ENCODE measurements around the gene MMP28. TPM values are rescaled to one million over a fixed set of nuclear protein-coding genes. Genes with fewer than 3 reads are reported as not detected.

The MMP28 gene
- total and polyA plus RNA-seq, 4 donors, result 30.5 to 72.6 (median 44.3) TPM

DNA sequence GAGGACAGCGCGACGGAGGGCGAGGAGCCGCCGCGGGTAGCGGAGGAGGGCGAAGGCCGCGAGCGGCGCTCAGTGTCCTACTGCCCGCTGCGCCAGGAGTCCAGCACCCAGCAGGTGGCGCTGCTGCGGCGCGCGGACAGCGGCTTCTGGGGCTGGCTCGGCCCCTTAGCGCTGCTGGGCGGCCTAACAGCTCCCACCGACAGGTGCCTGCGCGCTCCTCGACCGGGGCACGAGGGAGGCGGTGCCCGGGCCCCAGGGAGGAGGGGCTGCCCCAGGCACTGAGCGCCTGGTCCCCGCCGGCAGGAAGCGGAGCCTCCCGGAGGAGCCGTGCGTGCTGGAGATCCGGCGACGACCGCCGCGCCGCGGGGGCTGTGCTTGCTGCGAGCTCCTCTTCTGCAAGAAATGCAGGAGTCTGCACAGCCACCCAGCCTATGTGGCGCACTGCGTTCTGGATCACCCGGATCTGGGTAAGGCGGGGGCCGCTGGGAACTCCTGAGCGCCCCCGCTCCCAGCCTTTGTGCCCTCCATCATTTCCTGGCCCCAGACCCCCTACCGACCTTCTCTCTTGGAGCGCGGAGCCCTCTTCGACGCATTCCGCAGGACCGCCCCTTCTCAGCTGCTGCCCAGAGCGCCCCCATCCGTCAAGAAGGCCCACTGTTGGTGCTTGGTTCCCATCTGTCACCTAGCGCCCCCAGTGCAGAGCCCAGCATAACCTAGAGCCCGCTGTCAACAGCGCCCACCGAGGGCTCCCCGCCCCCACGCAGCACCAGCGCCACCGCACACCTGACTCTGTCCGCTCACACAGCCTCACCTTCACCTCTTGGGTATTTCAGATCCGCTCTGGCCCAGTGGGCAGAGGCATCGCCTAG, 31.1 kb downstream of the MMP28 start:
- peak; percentile 98 for TF ChIP-seq CTCF (IDR thresholded peaks at IDR 0.05; ENCODE audit: control extremely low read depth, extremely low read depth)
- H3K27ac ChIP-seq (ENCODE audit: low read depth in 1 of 2, low read length in 1 of 2), result peak overlapping the region in 1 of 2 donors; percentile 49

GRCh38 chr17:35763767-35764122, 31.7 kb downstream of the MMP28 start:
- WGBS, 2 donors, result 30 to 33% methylated on average over 17 of the region's 17 CpGs
- no peak for TF ChIP-seq CTCF (IDR thresholded peaks at IDR 0.05; ENCODE audit: control extremely low read depth, extremely low read depth)
- peaks cover 0 to 15% (median 0%) of the 10 kb centered on the region in 5 donors for H3K4me1 ChIP-seq (ENCODE audit: control insufficient read depth in 5 of 5, insufficient read depth in 5 of 5, low read length in 5 of 5)
- H3K9me3 ChIP-seq (ENCODE audit: control insufficient read depth in 4 of 4, insufficient read depth in 3 of 4, low read length in 3 of 4), result no peaks in the 10 kb centered on the region
- no peak overlapping the region for H3K9ac ChIP-seq (ENCODE audit: insufficient read depth in 1 of 2, low read length in 2 of 2)
- no peaks in the 10 kb centered on the region for H3K27me3 ChIP-seq (ENCODE audit: control insufficient read depth in 3 of 3, insufficient read depth in 3 of 3, low read length in 2 of 3)
- no peak for ATAC-seq (ENCODE audit: insufficient read depth, low FRiP score)
- no peaks in the 10 kb centered on the region for H3K36me3 ChIP-seq (ENCODE audit: control insufficient read depth in 4 of 4, insufficient read depth in 4 of 4, low read length in 4 of 4)
- H3K27ac ChIP-seq (ENCODE audit: low read depth in 1 of 2, low read length in 1 of 2), result no peak overlapping the region
- H3K4me3 ChIP-seq, result no peak overlapping the region
- DNase-seq, result no peak

More for the DNA sequence above, 31.1 kb downstream of the MMP28 start:
- ATAC-seq (ENCODE audit: insufficient read depth, low FRiP score), result peak; percentile 82
- 4 to 6% methylated on average over 50 to 75 of the region's 75 CpGs for WGBS, 2 donors
- H3K4me3 ChIP-seq, result peak overlapping the region; percentile 7
- H3K9ac ChIP-seq (ENCODE audit: insufficient read depth in 1 of 2, low read length in 2 of 2), result no peak overlapping the region
- H3K4me1 ChIP-seq (ENCODE audit: control insufficient read depth in 5 of 5, insufficient read depth in 5 of 5, low read length in 5 of 5), result peaks cover 0 to 15% (median 0%) of the 10 kb centered on the region in 5 donors
- H3K27me3 ChIP-seq (ENCODE audit: control insufficient read depth in 3 of 3, insufficient read depth in 3 of 3, low read length in 2 of 3), result no peaks in the 10 kb centered on the region
- no peaks in the 10 kb centered on the region for H3K36me3 ChIP-seq (ENCODE audit: control insufficient read depth in 4 of 4, insufficient read depth in 4 of 4, low read length in 4 of 4)
- no peaks in the 10 kb centered on the region for H3K9me3 ChIP-seq (ENCODE audit: control insufficient read depth in 4 of 4, insufficient read depth in 3 of 4, low read length in 3 of 4)
- DNase-seq, result peak; percentile 85 to 92 (median 90)

DNA sequence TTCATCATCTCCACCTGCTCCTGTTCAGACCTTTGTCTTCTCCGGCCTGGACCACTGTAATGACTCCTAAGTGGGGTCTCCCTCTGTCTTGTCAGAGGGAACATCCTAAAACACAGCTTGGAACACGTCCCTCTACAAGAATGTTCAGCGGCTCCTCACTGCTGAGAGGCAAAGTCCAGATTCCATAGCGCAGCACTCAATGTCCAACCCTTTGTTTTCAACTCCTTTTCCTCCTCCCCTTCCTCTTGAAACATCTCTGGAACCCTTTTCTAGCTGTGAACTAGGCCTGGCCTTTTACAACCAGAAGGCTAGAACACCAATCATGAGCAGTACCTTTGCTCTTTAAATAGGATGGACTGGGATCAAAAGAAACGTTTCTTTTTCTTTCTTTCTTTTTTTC, 33.8 kb downstream of the MMP28 start:
- no peaks in the 10 kb centered on the region for H3K36me3 ChIP-seq (ENCODE audit: control insufficient read depth in 4 of 4, insufficient read depth in 4 of 4, low read length in 4 of 4)
- WGBS, 2 donors, result 83 to 91% methylated on average over 5 of the region's 5 CpGs

More for the DNA sequence above, 33.8 kb downstream of the MMP28 start:
- DNase-seq (no peak), ATAC-seq (ENCODE audit: insufficient read depth, low FRiP score) (no peak)
- H3K27me3 ChIP-seq (ENCODE audit: control insufficient read depth in 3 of 3, insufficient read depth in 3 of 3, low read length in 2 of 3), result no peaks in the 10 kb centered on the region
- no peaks in the 10 kb centered on the region for H3K9me3 ChIP-seq (ENCODE audit: control insufficient read depth in 4 of 4, insufficient read depth in 3 of 4, low read length in 3 of 4)
- H3K27ac ChIP-seq (ENCODE audit: low read depth in 1 of 2, low read length in 1 of 2), result no peak overlapping the region
- peaks cover 0 to 15% (median 0%) of the 10 kb centered on the region in 5 donors for H3K4me1 ChIP-seq (ENCODE audit: control insufficient read depth in 5 of 5, insufficient read depth in 5 of 5, low read length in 5 of 5)
- H3K9ac ChIP-seq (ENCODE audit: insufficient read depth in 1 of 2, low read length in 2 of 2), result no peak overlapping the region
- no peak for TF ChIP-seq CTCF (IDR thresholded peaks at IDR 0.05; ENCODE audit: control extremely low read depth, extremely low read depth)
- no peak overlapping the region for H3K4me3 ChIP-seq
